ENCODE data around the gene TSNAXIP1.

DNA sequence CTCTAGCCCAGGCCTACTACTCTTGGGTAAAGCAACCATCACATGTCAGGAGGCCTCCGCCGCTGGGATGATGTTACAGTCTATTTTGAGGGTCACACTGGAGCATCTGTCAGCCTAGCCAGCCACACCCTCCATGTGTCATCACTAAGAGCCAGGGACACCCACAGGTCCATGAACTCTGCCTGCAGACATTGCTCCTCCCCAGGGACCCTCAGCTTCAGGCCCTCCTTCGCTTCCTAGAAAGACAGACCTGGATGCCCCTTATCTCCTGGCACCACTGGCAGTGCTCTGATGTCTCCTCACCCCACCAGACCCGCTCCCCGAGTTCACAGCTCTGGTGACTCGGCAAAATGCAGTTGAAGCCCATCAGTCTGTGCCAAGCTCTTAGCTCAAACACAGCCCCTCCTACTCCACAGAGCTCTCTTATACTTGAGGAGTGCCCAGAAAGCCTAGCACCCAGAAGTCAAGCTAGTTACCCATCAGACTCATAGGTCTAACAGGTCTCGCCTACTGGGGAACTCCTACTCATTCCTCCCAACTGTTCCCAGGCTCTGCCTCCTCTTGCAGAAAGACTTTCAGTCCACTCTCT lies 6.3 kb upstream of the TSNAXIP1 start:
- TF ChIP-seq, protein P1, sequence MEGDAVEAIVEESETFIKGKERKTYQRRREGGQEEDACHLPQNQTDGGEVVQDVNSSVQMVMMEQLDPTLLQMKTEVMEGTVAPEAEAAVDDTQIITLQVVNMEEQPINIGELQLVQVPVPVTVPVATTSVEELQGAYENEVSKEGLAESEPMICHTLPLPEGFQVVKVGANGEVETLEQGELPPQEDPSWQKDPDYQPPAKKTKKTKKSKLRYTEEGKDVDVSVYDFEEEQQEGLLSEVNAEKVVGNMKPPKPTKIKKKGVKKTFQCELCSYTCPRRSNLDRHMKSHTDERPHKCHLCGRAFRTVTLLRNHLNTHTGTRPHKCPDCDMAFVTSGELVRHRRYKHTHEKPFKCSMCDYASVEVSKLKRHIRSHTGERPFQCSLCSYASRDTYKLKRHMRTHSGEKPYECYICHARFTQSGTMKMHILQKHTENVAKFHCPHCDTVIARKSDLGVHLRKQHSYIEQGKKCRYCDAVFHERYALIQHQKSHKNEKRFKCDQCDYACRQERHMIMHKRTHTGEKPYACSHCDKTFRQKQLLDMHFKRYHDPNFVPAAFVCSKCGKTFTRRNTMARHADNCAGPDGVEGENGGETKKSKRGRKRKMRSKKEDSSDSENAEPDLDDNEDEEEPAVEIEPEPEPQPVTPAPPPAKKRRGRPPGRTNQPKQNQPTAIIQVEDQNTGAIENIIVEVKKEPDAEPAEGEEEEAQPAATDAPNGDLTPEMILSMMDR (conservative IDR thresholded peaks at IDR 0.05; ENCODE audit: low read length) = no peak
- no peak for TF ChIP-seq EZH2phosphoT487 (IDR thresholded peaks at IDR 0.05; ENCODE audit: borderline replicate concordance)

Data from Loucy (cell line).